Body of pancreas (tissue), 4 donors: Measurements from ENCODE around the gene SLC38A5. TPM values are rescaled to one million over a fixed set of nuclear protein-coding genes. Genes with fewer than 3 reads are reported as not detected.
A peak's percentile ranks its signal among the peaks of the same experiment; 100 is the strongest.

ENCODE experiments used
- ATAC-seq: fragments of 150-250 bp; one replicate; pipeline ENCODE4 v1.9.1; 2016
- DNase-seq, 4 donors: peaks; one replicate each; pipeline ENCODE4 v3.0.0-alpha.2; 2019
- H3K27ac ChIP-seq, 4 donors: fragments of 200-600 bp; sonication (generic); 1 replicate in 3 of 4; 2 replicates in 1 of 4; pipeline versions ENCODE4 v1.5.1 to v1.6.1; 2016 to 2019; ENCODE audit warnings: mild to moderate bottlenecking in 1 of 4, mixed read lengths in 1 of 4, moderate library complexity in 1 of 4
- H3K27me3 ChIP-seq, 2 donors: fragments of 200-600 bp; sonication (generic); one replicate each; pipeline ENCODE4 v1.6.0; 2016; ENCODE audit warnings: mild to moderate bottlenecking in 1 of 2
- H3K36me3 ChIP-seq, 2 donors: fragments of 200-600 bp; sonication (generic); replicated peaks in 1 of 2; 2 replicates each; pipeline ENCODE4 v1.5.1; 2016; ENCODE audit warnings: low read depth in 2 of 2; ENCODE audit not compliant: insufficient read depth in 1 of 2
- H3K4me1 ChIP-seq: fragments of 200-600 bp; sonication (generic); one replicate; pipeline ENCODE4 v1.6.0; 2016
- H3K4me3 ChIP-seq, 2 donors: fragments of 200-600 bp; sonication (generic); 1 replicate in 1 of 2; 2 replicates in 1 of 2; pipeline ENCODE4 v1.5.1; 2016 to 2019
- H3K9me3 ChIP-seq, 3 donors: fragments of 200-600 bp; sonication (generic); 1 replicate in 2 of 3; 2 replicates in 1 of 3; pipeline ENCODE4 v1.5.1; 2016
- CTCF ChIP-seq, 7 experiments: fragments of 450-650 bp in 4 of 7; fragments of 200-600 bp in 3 of 7; sonication (generic) in 3 of 7; IDR thresholded peaks; one replicate each; pipeline ENCODE4 v1.5.1; 2016 to 2019; ENCODE audit warnings: antibody characterized with exemption in 7 of 7
- POLR2A ChIP-seq, 3 donors: fragments of 450-650 bp; IDR thresholded peaks; one replicate each; pipeline ENCODE4 v1.6.1; 2016; ENCODE audit warnings: antibody characterized with exemption in 3 of 3, mild to moderate bottlenecking in 2 of 3
- WGBS, 2 donors: methylation state at CpG; one replicate each; pipeline ENCODE4 v1.1.5; 2017; 5-methylcytosine and 5-hydroxymethylcytosine counted together
- intact Hi-C: fragments of 100-400 bp; cut with DNase I; formaldehyde crosslinking; loops from one replicate; pipeline ENCODE4 v1.15.1; 2023
- total RNA-seq, 2 donors: library from RNA; depleted of rRNA; stranded (reverse); fragments of >200 nt; gene quantifications; one replicate each; pipeline ENCODE4 v1.1.0, GENCODE V29; 2016

Gene SLC38A5
- total RNA-seq, 2 donors from 2014 or later: 83.8 to 166 TPM

GRCh38 chrX:48480583-48480982 lies 10.5 kb upstream of the SLC38A5 start:
- no peaks in the 10 kb centered on the region for H3K36me3 ChIP-seq
- ATAC-seq (no peak), DNase-seq (no peak)
- H3K4me1 ChIP-seq: no peaks in the 10 kb centered on the region
- intact Hi-C loops: no loop called here
- TF ChIP-seq POLR2A (IDR thresholded peaks at IDR 0.05): no peak
- TF ChIP-seq CTCF (IDR thresholded peaks at IDR 0.05): no peak
- no peaks in the 10 kb centered on the region for H3K9me3 ChIP-seq
- H3K27me3 ChIP-seq: no peaks in the 10 kb centered on the region
- H3K4me3 ChIP-seq: no peak overlapping the region
- no peak overlapping the region for H3K27ac ChIP-seq
- 82 to 93% methylated on average over 3 of the region's 3 CpGs for WGBS, 2 donors

- DNase-seq (no peak), ATAC-seq (no peak)
- 90 to 97% methylated on average over 3 of the region's 3 CpGs for WGBS, 2 donors
- Histone ChIP-seq H3K4me3 (no peak overlapping the region), H3K27ac (no peak overlapping the region), H3K4me1 (no peaks in the 10 kb centered on the region), H3K27me3 (no peaks in the 10 kb centered on the region), H3K9me3 (no peaks in the 10 kb centered on the region), H3K36me3 (no peaks in the 10 kb centered on the region)
- no peak for TF ChIP-seq CTCF (IDR thresholded peaks at IDR 0.05)
- TF ChIP-seq POLR2A (IDR thresholded peaks at IDR 0.05): no peak
- intact Hi-C loops: no loop called here
These were observed 10.1 kb upstream of the SLC38A5 start for GRCh38 chrX:48480142-48480541.

- Histone ChIP-seq H3K36me3 (no peaks in the 10 kb centered on the region), H3K4me3 (no peak overlapping the region), H3K4me1 (peaks cover 13% of the 10 kb centered on the region), H3K27ac (no peak overlapping the region), H3K9me3 (no peaks in the 10 kb centered on the region), H3K27me3 (no peaks in the 10 kb centered on the region)
- TF ChIP-seq CTCF (IDR thresholded peaks at IDR 0.05) (no peak), POLR2A (IDR thresholded peaks at IDR 0.05) (no peak)
- ATAC-seq (no peak), DNase-seq (no peak)
- intact Hi-C loops: no loop called here
- 100% methylated on average over 3 of the region's 5 CpGs; no CpG with 5 or more reads in 1 of the 2 donors for WGBS, 2 donors
These were observed 8.7 kb upstream of the SLC38A5 start for GRCh38 chrX:48478806-48479205.

GRCh38 chrX:48477960-48478755 lies 8.1 kb upstream of the SLC38A5 start:
- Histone ChIP-seq H3K9me3 (no peaks in the 10 kb centered on the region), H3K27me3 (no peaks in the 10 kb centered on the region), H3K4me1 (peaks cover 19% of the 10 kb centered on the region), H3K27ac (no peak overlapping the region), H3K36me3 (no peaks in the 10 kb centered on the region), H3K4me3 (no peak overlapping the region)
- ATAC-seq: no peak
- TF ChIP-seq CTCF (IDR thresholded peaks at IDR 0.05) (no peak), POLR2A (IDR thresholded peaks at IDR 0.05) (no peak)
- DNase-seq: no peak
- WGBS, 2 donors: 51% methylated on average over 12 of the region's 19 CpGs; no CpG with 5 or more reads in 1 of the 2 donors
- intact Hi-C loops: no loop called here

- Histone ChIP-seq H3K36me3 (no peaks in the 10 kb centered on the region), H3K9me3 (no peaks in the 10 kb centered on the region), H3K4me1 (peaks cover 21% of the 10 kb centered on the region), H3K4me3 (no peak overlapping the region), H3K27me3 (no peaks in the 10 kb centered on the region), H3K27ac (peak overlapping the region in 2 of 4 donors; percentile 59 to 84)
- DNase-seq (no peak), ATAC-seq (no peak)
- WGBS, 2 donors: 13 to 23% methylated on average over 4 of the region's 4 CpGs
- TF ChIP-seq CTCF (IDR thresholded peaks at IDR 0.05) (no peak), POLR2A (IDR thresholded peaks at IDR 0.05) (no peak)
- intact Hi-C loops: no loop called here
These were observed 6.9 kb upstream of the SLC38A5 start for GRCh38 chrX:48476919-48477318.
